ENCODE results near the gene C10orf88. TPM values are rescaled to one million over a fixed set of nuclear protein-coding genes. Genes with fewer than 3 reads are reported as not detected.
"Not testable (repeated sequence)": the region's sequence is repeated elsewhere in the genome, so short reads cannot be mapped to it uniquely, and the experiment has no call there.

C10orf88 gene
- total and polyA plus RNA-seq, 5 donors, result 4.1 to 7.8 (median 6.6) TPM

GRCh38 chr10:122910310-122910709, 43.7 kb downstream of the C10orf88 start, which contains the start of gene FAM24A:
Gene FAM24A (plus strand): TSS chr10:122910610. CDS start chr10:122911635, 1,025 bp downstream.
- no peak within 1 kb of the TSS for H3K4me3 ChIP-seq (ENCODE audit: low read length)
- H3K4me1 ChIP-seq (ENCODE audit: control insufficient read depth, insufficient read depth, low read length), result no peaks in the 10 kb centered on the region
- H3K27me3 ChIP-seq (ENCODE audit: control insufficient read depth, insufficient read depth), result no peaks in the 10 kb centered on the region
- DNase-seq (no peak), ATAC-seq (no peak)
- no peaks in the 10 kb centered on the region for H3K9me3 ChIP-seq (ENCODE audit: control insufficient read depth, low read length)
- intact Hi-C loops (cut with DNase I), result no loop called here
- no peak within 1 kb of the TSS for H3K27ac ChIP-seq (ENCODE audit: low read length)
- 55% methylated on average over 1 of the region's 1 CpG for WGBS

- DNase-seq; H3K9me3 ChIP-seq (ENCODE audit: control insufficient read depth, low read length); H3K4me3 ChIP-seq (ENCODE audit: low read length); H3K27ac ChIP-seq (ENCODE audit: low read length); H3K4me1 ChIP-seq (ENCODE audit: control insufficient read depth, insufficient read depth, low read length); intact Hi-C loops (cut with DNase I); H3K27me3 ChIP-seq (ENCODE audit: control insufficient read depth, insufficient read depth); ATAC-seq: not testable (repeated sequence)
- 68% methylated on average over 4 of the region's 4 CpGs for WGBS
Measured at GRCh38 chr10:122903861-122904260, 50.2 kb downstream of the C10orf88 start.

GRCh38 chr10:122894261-122894944, 59.6 kb downstream of the C10orf88 start:
- Histone ChIP-seq H3K4me3 (ENCODE audit: low read length) (no peak overlapping the region), H3K27me3 (ENCODE audit: control insufficient read depth, insufficient read depth) (no peaks in the 10 kb centered on the region), H3K9me3 (ENCODE audit: control insufficient read depth, low read length) (no peaks in the 10 kb centered on the region), H3K4me1 (ENCODE audit: control insufficient read depth, insufficient read depth, low read length) (no peaks in the 10 kb centered on the region), H3K27ac (ENCODE audit: low read length) (no peak overlapping the region)
- no peak for ATAC-seq
- DNase-seq, result no peak
- WGBS, result 80% methylated on average over 5 of the region's 5 CpGs
- intact Hi-C loops (cut with DNase I), result no loop called here

- ATAC-seq (no peak), DNase-seq (no peak)
- 91% methylated on average over 1 of the region's 1 CpG for WGBS
- Histone ChIP-seq H3K4me3 (ENCODE audit: low read length) (no peak overlapping the region), H3K27me3 (ENCODE audit: control insufficient read depth, insufficient read depth) (no peaks in the 10 kb centered on the region), H3K9me3 (ENCODE audit: control insufficient read depth, low read length) (no peaks in the 10 kb centered on the region), H3K27ac (ENCODE audit: low read length) (no peak overlapping the region), H3K4me1 (ENCODE audit: control insufficient read depth, insufficient read depth, low read length) (no peaks in the 10 kb centered on the region)
- intact Hi-C loops (cut with DNase I), result no loop called here
Measured at GRCh38 chr10:122884166-122884565, 69.9 kb downstream of the C10orf88 start.

- intact Hi-C loops (cut with DNase I), result no loop called here
- H3K27ac ChIP-seq (ENCODE audit: low read length), result no peak overlapping the region
- no peak for DNase-seq
- H3K4me3 ChIP-seq (ENCODE audit: low read length), result no peak overlapping the region
- H3K9me3 ChIP-seq (ENCODE audit: control insufficient read depth, low read length), result no peaks in the 10 kb centered on the region
- no peak for ATAC-seq
- no peaks in the 10 kb centered on the region for H3K4me1 ChIP-seq (ENCODE audit: control insufficient read depth, insufficient read depth, low read length)
- no peaks in the 10 kb centered on the region for H3K27me3 ChIP-seq (ENCODE audit: control insufficient read depth, insufficient read depth)
Measured at GRCh38 chr10:122882766-122883165, 71.3 kb downstream of the C10orf88 start.

Other genes with a start within 250 kb of the C10orf88 start
- gene CUZD1, start 108.4 kb downstream of the C10orf88 start, total RNA-seq, result under 1 TPM; 0.17 to 0.53 (median 0.25) TPM
- 0.25 TPM for gene CUZD1, start 108.4 kb downstream of the C10orf88 start, polyA plus RNA-seq
- 1 to 10 TPM in 2 of 4 donors, under 1 TPM in 2; 0.47 to 1.4 (median 0.88) TPM for gene FAM24B, start 74.6 kb downstream of the C10orf88 start, total RNA-seq
- 1.2 TPM for gene FAM24B, start 74.6 kb downstream of the C10orf88 start, polyA plus RNA-seq
- gene FAM24A, start 43.6 kb downstream of the C10orf88 start, total RNA-seq, result not detected
- gene FAM24A, start 43.6 kb downstream of the C10orf88 start, polyA plus RNA-seq, result not detected
- 1 to 10 TPM; 1.0 to 5.1 (median 4.0) TPM for gene PSTK, start 26.2 kb upstream of the C10orf88 start, total RNA-seq
- gene PSTK, start 26.2 kb upstream of the C10orf88 start, polyA plus RNA-seq, result 4.9 TPM
- 10 to 100 TPM; 12.2 to 15.0 (median 13.0) TPM for gene IKZF5, start 54.6 kb upstream of the C10orf88 start, total RNA-seq
- gene IKZF5, start 54.6 kb upstream of the C10orf88 start, polyA plus RNA-seq, result 5.7 TPM
- gene ACADSB, start 54.8 kb upstream of the C10orf88 start, total RNA-seq, result 10 to 100 TPM; 59.4 to 90.9 (median 73.1) TPM
- gene ACADSB, start 54.8 kb upstream of the C10orf88 start, polyA plus RNA-seq, result 19.5 TPM
- not detected for gene HMX3, start 181.7 kb upstream of the C10orf88 start, total RNA-seq
- gene HMX3, start 181.7 kb upstream of the C10orf88 start, polyA plus RNA-seq, result not detected
- not detected for gene HMX2, start 193.9 kb upstream of the C10orf88 start, total RNA-seq
- not detected for gene HMX2, start 193.9 kb upstream of the C10orf88 start, polyA plus RNA-seq
- 10 to 100 TPM; 33.7 to 43.0 (median 37.8) TPM for gene BUB3, start 200.2 kb upstream of the C10orf88 start, total RNA-seq
- 28.3 TPM for gene BUB3, start 200.2 kb upstream of the C10orf88 start, polyA plus RNA-seq

Measured in right cardiac atrium (tissue), 5 donors.